Fibroblast of peridontal ligament (primary cell): ENCODE results near the gene ZNF576.
A peak's percentile ranks its signal among the peaks of the same experiment; 100 is the strongest.
"Not testable (repeated sequence)": the region's sequence is repeated elsewhere in the genome, so short reads cannot be mapped to it uniquely, and the experiment has no call there.

Experiments used
- DNase-seq: peaks from one replicate; pipeline ENCODE4 v3.0.0-alpha.2; 2010; ENCODE audit errors: extremely low read depth

Gene ZNF576

GRCh38 chr19:43626838-43627237, 30.4 kb downstream of the ZNF576 start:
- no peak for DNase-seq

DNA sequence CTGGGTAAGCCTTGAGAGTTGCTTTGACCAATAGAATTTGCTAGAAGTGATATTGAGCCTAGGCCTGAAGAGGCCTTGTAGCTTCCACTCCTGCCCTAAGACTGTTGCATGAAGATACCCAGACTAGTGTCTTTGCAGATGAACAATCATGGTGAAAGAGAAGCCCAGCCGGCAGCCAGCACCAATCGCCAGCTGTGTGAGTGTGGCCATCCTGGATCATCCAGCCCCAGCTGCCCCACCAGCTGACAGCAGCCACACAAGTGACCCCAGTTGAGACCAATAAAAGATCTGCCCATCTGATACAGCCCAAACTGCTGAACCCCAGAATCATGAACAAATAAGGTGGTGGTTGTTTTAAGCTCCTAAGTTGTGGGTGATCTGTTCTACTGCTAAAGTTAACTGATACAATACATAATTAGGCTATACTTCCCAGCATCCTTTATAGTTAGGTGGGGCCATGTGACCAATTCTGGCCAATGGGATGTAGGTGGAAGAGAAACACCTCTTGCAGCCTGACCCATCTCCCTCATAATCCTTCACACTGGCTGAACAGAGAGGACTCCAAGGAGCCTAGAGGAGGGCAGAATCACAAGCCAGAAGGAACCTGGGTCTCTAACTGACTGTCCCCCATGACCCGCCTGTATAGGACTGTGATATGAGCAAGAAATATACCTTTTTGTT, 32.4 kb downstream of the ZNF576 start:
- DNase-seq: no peak

DNA sequence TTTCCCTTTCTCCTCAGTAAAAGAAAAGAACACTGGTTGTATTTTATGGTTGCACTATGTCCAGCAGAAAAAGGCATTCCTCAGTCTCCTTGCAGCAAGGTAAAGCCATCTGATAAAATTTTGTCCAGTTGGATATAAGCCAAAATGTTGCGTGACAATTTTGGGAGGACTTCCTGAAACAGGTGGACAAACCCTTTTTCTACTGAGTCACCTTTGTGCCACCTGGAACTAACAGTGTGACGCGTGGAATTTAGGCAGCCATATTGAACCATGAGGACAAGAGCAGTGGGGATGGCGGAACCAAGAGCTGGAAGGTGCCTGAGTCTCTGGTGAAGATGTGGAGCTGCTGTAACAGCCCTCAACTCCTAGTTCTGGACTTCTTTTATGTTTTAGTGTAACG, 35.1 kb downstream of the ZNF576 start:
- no peak for DNase-seq

- no peak for DNase-seq
These were observed 37.1 kb downstream of the ZNF576 start for GRCh38 chr19:43633520-43633919.

- no peak for DNase-seq
These were observed 37.7 kb downstream of the ZNF576 start for GRCh38 chr19:43634068-43634467.

DNA sequence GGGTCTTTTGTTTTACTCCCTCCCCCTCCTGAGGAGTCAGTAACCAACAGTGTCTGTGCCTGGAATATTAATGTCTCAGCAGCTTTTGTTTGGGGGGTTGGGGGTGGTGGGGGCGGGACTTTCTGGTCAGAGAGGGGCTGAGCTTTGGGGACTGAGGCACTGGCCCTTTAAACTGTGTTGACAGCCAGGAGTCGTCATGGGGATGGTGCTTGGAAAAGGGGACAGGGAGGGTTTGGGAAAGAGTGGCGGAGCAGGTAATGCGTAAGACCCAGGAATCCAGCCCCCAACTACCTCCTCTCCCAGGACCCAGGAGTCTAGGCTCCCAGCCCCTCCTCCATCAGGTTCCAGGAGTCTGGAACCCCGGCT, 38.1 kb downstream of the ZNF576 start:
- DNase-seq: no peak

GRCh38 chr19:43634872-43635560, 38.6 kb downstream of the ZNF576 start:
- peak; percentile 26 for DNase-seq

DNA sequence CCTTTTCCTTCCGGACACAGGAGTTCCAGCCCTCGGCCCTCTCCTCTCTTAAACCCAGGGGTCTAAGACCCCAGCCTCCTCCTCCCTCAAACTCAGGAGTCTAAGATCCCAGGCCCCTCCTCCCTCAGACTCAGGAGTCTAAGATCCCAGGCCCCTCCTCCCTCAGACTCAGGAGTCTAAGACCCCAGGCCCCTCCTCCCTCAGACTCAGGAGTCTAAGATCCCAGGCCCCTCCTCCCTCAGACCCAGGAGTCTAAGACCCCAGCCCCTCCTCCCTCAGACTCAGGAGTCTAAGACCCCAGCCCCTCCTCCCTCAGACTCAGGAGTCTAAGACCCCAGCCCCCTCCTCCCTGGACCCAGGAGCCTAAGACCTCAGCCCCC, 39.2 kb downstream of the ZNF576 start:
- DNase-seq: not testable (repeated sequence)

- DNase-seq: no peak
These were observed 39.8 kb downstream of the ZNF576 start for GRCh38 chr19:43636121-43636683.

- DNase-seq: no peak
These were observed 42.0 kb downstream of the ZNF576 start for GRCh38 chr19:43638214-43638994.

- no peak for DNase-seq
These were observed 42.7 kb downstream of the ZNF576 start for GRCh38 chr19:43638995-43639518.

DNA sequence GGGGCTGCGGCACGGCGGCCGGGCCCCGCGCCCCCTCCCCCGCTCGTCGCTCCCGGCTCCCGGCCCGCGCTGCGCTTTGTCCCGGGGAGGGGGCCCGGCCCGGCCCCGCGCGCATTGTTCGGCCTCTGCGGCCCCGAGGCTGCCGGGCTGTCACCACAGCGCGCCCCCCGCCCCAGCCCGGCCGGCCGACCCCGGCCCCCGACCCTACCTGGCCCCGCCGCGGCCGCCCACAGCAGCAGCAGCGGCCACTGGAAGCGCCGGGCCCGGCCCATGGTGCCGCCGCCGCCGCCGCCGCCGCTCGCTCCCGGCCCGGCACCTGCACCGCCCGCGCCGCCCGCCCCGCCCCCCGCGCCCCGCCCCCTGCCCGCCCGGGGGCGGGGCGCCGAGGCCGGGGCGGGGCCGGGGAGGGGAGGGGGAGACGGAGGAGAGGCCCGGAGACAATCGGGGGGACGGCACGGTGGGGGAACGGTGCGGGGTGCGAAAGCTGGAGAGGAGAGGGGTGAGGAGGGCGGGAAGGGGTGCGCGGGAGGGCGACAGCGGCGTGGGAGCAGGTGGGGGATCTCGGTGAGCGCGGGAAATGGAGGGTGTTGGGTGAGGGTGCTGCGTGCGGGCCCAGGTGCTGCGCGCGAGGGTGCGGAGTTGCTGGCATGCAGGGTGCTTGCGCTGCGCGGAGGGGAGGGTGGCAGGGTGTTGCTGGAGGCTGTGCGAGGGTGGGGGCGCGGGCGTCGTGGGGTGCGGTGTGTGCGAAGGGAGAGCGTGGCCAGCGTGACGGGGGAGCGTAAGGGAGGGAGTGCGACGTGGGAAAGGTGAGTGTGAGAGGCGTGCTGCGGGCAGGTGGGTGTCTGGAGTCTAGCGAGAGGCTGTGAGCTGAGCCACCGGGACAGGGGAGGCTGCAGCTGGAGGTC, 43.4 kb downstream of the ZNF576 start, which contains the start of gene CADM4:
TSS of gene CADM4 (minus strand) at position 332 of the 905 bp plus-strand sequence. CDS start at position 272, 60 bp downstream.
- DNase-seq: no peak

DNA sequence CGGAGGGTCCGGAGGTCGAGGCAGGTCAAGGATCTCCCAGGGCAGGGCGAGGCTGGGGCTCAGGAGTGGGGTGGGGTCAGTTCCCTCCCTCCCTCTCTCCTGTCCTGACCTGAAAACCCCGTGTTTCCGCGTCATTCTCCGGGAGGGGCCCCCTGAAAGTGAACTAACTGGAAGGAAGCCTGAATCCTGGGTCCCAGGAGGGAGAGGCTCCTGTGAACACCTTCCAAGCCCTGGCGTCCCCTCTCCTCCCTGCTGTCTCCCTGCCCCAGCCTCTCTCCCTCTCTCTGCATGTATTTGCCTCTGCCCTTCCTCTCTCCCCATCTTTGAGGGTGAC, 44.0 kb downstream of the ZNF576 start:
- DNase-seq: no peak

DNA sequence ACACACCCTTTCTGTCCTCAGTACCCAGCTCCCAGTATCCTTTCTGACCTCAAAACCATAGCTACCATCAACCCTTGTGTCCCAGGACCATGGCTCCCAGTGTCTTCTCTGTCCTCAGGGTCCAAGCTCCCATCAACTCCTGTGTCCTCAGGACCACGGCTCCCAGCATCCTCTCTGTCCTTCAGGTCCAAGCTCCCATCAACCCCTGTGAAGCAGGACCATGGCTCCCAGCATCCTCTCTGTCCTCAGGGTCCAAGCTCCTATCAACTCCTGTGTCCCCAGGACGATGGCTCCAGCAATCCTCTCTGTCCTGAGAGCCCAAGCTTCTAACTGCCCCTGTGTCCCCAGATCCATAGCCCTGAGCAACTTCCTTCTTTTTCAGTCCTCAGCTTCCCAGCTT, 44.9 kb downstream of the ZNF576 start:
- no peak for DNase-seq

DNA sequence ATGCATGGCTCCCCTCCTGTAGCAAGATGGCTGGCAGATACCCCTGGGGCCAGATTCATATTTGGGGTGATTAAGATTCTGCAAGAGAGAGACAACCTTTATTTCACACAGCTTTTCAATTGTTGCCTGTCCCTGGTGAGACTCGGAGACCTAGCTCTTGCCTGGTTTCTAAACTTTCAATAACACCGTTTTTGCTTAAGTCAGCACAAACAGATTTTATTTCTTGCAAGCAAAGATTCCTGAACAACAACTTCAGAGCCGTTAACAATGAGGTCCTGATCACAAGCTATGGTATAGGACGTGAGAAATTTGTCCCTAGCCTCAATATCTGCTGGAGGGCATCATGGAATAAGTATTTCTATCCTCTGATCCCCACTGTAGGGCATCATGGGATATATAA, 46.1 kb downstream of the ZNF576 start:
- no peak for DNase-seq

- DNase-seq: peak; percentile 6
These were observed 46.9 kb downstream of the ZNF576 start for GRCh38 chr19:43643326-43643725.

GRCh38 chr19:43644181-43644580, 47.8 kb downstream of the ZNF576 start:
- no peak for DNase-seq

DNA sequence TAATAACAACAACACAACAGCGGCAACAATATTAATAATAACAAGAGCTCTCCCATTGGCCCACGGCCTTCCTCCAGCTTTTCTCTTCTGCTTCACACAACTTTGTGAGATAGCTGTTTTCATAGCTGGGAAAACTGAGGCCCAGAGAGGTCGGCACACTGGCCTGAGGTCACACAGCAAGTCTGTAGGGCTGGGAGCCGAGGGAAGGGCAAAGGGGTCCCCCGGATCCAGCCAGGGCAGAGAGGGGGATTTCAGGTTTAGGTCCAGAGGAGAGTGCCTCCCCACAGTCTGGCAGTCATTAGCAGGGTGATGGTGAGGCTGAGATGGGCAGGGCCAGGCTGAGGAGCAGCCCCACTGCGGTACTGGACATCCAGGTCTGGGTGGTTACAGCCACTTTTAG, 52.2 kb downstream of the ZNF576 start:
- no peak for DNase-seq

DNA sequence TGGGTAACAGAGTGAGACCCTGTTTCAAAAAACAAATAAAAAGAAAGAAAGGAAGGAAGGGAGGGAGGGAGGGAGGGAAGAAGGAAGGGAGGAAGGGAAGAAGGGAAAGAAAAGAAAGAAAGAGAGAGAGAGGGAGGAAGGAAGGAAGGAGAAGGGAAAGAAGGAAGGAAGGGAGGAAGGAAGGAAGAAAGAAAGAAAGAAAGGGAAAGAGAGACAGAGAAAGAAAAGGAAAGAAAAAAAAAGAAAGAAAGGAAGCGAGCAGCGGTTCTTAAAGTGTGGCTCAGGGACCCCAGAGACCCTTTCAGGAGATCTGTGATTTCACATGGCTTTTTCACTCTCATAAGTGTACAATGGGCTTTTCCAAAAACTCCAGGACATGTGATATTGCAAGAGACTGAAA, 53.1 kb downstream of the ZNF576 start:
- no peak for DNase-seq

- DNase-seq: not testable (repeated sequence)
These were observed 53.9 kb downstream of the ZNF576 start for GRCh38 chr19:43650276-43650675.
